Fibroblast of pulmonary artery (primary cell): Measurements from ENCODE around the gene INPP4B.

Experiments
- DNase-seq: peaks from one replicate; pipeline ENCODE4 v3.0.0-alpha.2; 2010; ENCODE audit warnings: low read depth
- H3K4me3 ChIP-seq: replicated peaks from 2 replicates; pipeline ENCODE4 v1.5.1; 2011; ENCODE audit warnings: low read depth, mild to moderate bottlenecking, control low read depth, low read length, moderate library complexity
- CTCF ChIP-seq: IDR thresholded peaks from 2 replicates; pipeline ENCODE4 v1.5.1; 2011; ENCODE audit warnings: mild to moderate bottlenecking, control low read depth, low read length, inconsistent platforms; ENCODE audit errors: missing control alignments

The INPP4B gene

GRCh38 chr4:142377342-142378091, 468.6 kb downstream of the INPP4B start:
- no peak overlapping the region for H3K4me3 ChIP-seq
- no peak for TF ChIP-seq CTCF
- no peak for DNase-seq

GRCh38 chr4:142376204-142376603, 469.9 kb downstream of the INPP4B start:
- no peak for DNase-seq
- no peak overlapping the region for H3K4me3 ChIP-seq
- no peak for TF ChIP-seq CTCF

- no peak for DNase-seq
- TF ChIP-seq CTCF, result no peak
- no peak overlapping the region for H3K4me3 ChIP-seq
Observed at GRCh38 chr4:142373610-142374009, 472.5 kb downstream of the INPP4B start.

GRCh38 chr4:142372530-142373260, 473.4 kb downstream of the INPP4B start:
- no peak for TF ChIP-seq CTCF
- DNase-seq, result no peak
- H3K4me3 ChIP-seq, result no peak overlapping the region

- H3K4me3 ChIP-seq, result no peak overlapping the region
- TF ChIP-seq CTCF, result no peak
- no peak for DNase-seq
Observed at GRCh38 chr4:142369141-142369540, 477.0 kb downstream of the INPP4B start.

GRCh38 chr4:142367418-142368180, 478.5 kb downstream of the INPP4B start:
- no peak overlapping the region for H3K4me3 ChIP-seq
- TF ChIP-seq CTCF, result no peak
- peak; percentile 18 for DNase-seq
